Osteocyte (in vitro differentiated cells): ENCODE data around the gene TPCN2. TPM values are rescaled to one million over a fixed set of nuclear protein-coding genes. Genes with fewer than 3 reads are reported as not detected.

ENCODE experiments used
- DNase-seq: peaks from one replicate; pipeline ENCODE4 v3.0.0; 2021; ENCODE audit warnings: mixed read lengths; ENCODE audit not compliant: unreplicated experiment; ENCODE audit errors: extremely low spot score
- H3K27ac Mint-ChIP-seq: one replicate; pipeline ENCODE4 v1.8.0; 2021; ENCODE audit warnings: mild to moderate bottlenecking, mixed read lengths; ENCODE audit not compliant: unreplicated experiment
- H3K27me3 Mint-ChIP-seq: one replicate; pipeline ENCODE4 v1.8.0; 2021; ENCODE audit warnings: mixed read lengths; ENCODE audit not compliant: unreplicated experiment
- H3K36me3 Mint-ChIP-seq: one replicate; pipeline ENCODE4 v1.8.0; 2021; ENCODE audit warnings: mixed read lengths; ENCODE audit not compliant: unreplicated experiment
- H3K4me1 Mint-ChIP-seq: one replicate; pipeline ENCODE4 v1.8.0; 2021; ENCODE audit warnings: mixed read lengths; ENCODE audit not compliant: unreplicated experiment
- H3K4me3 Mint-ChIP-seq: one replicate; pipeline ENCODE4 v1.8.0; 2021; ENCODE audit warnings: mild to moderate bottlenecking, moderate library complexity, mixed read lengths; ENCODE audit not compliant: unreplicated experiment
- H3K9me3 Mint-ChIP-seq: one replicate; pipeline ENCODE4 v1.8.0; 2021; ENCODE audit warnings: mixed read lengths; ENCODE audit not compliant: unreplicated experiment
- total RNA-seq: library from RNA; stranded (reverse); gene quantifications from 2 replicates; pipeline ENCODE4 v1.2.1, GENCODE V29; 2021
- TF ChIP-seq, protein P1 (sequence below): fragments of 200-600 bp; sonication (generic); IDR thresholded peaks from 2 replicates; pipeline ENCODE4 v1.5.0; 2021; ENCODE audit warnings: antibody characterized with exemption, mild to moderate bottlenecking, moderate library complexity

TPCN2 gene
- total RNA-seq, 1 donor from 2014 or later = 22.4 TPM

DNA sequence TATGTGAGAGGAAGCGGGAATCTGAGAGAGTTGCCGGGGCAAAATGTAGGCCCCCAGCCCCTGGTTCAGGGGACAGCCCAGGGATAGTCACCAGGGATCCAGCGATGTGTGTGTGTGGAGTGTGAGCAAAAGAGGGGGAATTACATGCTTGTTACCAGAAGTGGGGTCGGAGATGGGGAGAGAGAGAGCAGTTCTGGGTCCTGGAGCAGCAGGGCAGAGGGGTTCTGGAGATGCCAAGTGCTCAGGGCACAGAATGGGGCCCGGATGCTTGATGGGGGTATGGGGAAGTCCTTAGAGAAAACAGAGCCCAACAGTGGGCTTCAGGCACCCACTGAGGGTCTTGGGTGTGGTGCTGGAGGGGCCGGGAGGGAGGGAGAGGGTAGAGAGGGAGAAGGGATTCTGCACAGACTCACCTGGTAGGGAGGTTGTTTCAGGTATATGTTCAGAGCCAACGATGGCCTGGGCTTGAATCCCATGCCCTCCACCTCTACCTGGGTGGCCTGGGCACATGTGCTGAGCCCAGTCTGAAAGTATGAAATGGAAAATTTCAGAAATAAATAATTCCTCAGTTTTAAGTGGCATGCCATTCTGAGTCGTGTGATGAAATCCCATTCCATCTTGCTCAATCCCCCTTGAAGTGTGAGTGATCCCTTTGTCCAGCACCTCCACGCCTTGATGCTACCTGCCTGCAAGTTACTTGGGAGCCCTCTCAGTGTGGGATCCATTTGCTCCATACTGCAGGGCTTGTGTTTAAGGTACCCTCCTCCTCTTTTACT, 119.4 kb downstream of the TPCN2 start:
- Mint-ChIP-seq H3K4me3 (no peak overlapping the region), H3K27ac (no peak overlapping the region), H3K36me3 (no peaks in the 10 kb centered on the region), H3K4me1 (peaks cover 19% of the 10 kb centered on the region), H3K9me3 (peaks cover 9% of the 10 kb centered on the region), H3K27me3 (no peaks in the 10 kb centered on the region)
- no peak for DNase-seq
- TF ChIP-seq, protein P1, sequence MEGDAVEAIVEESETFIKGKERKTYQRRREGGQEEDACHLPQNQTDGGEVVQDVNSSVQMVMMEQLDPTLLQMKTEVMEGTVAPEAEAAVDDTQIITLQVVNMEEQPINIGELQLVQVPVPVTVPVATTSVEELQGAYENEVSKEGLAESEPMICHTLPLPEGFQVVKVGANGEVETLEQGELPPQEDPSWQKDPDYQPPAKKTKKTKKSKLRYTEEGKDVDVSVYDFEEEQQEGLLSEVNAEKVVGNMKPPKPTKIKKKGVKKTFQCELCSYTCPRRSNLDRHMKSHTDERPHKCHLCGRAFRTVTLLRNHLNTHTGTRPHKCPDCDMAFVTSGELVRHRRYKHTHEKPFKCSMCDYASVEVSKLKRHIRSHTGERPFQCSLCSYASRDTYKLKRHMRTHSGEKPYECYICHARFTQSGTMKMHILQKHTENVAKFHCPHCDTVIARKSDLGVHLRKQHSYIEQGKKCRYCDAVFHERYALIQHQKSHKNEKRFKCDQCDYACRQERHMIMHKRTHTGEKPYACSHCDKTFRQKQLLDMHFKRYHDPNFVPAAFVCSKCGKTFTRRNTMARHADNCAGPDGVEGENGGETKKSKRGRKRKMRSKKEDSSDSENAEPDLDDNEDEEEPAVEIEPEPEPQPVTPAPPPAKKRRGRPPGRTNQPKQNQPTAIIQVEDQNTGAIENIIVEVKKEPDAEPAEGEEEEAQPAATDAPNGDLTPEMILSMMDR = no peak

DNA sequence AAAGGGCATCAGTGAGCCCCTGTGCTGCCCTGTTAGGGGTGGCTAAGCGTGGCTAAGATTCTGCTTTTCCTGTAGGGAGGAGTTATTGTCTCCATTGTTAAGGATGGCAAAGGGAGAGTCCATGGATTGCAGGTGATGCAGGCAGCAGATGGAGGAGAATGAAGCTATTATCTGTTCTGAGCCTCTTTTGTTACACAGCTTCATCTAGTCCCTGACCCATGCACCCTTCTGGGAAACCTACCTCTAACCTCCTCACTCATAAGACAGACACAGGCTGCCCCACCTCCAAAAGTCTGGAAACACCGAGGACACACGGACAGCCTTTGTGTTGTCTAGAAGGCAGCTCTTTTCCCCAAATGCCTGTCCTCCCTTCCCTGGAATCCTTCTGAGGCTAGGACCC, 120.7 kb downstream of the TPCN2 start:
- H3K9me3 Mint-ChIP-seq = no peaks in the 10 kb centered on the region
- TF ChIP-seq, protein P1 = no peak

DNA sequence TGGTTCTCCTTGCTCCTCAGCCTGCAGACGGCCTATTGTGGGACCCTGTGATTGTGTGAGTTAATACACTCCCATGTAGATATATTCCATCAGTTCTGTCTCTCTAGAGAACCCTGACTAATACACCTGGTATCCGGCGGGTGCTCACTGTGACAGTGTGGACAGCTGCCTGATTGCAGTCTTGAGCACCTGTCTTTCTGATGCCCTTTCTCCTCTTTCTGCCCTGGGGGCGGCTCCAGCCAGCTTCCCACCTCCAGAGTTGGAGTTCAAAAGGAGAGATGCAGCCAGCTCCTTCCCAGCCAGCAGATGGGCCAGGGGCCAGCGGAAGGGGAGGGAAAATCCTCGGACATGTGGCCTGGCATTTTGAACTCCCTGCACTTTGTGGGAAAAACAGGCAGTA, 122.0 kb downstream of the TPCN2 start:
- H3K36me3 Mint-ChIP-seq = no peaks in the 10 kb centered on the region
- no peaks in the 10 kb centered on the region for H3K9me3 Mint-ChIP-seq
- TF ChIP-seq, protein P1 = no peak
- DNase-seq = no peak
- H3K27me3 Mint-ChIP-seq = no peaks in the 10 kb centered on the region
- H3K27ac Mint-ChIP-seq = no peak overlapping the region
- peaks cover 23% of the 10 kb centered on the region for H3K4me1 Mint-ChIP-seq
- no peak overlapping the region for H3K4me3 Mint-ChIP-seq

More for the DNA sequence above, 120.7 kb downstream of the TPCN2 start:
- H3K36me3 Mint-ChIP-seq = no peaks in the 10 kb centered on the region
- H3K27me3 Mint-ChIP-seq = no peaks in the 10 kb centered on the region
- H3K4me1 Mint-ChIP-seq = peaks cover 26% of the 10 kb centered on the region
- H3K27ac Mint-ChIP-seq = no peak overlapping the region
- no peak overlapping the region for H3K4me3 Mint-ChIP-seq
- no peak for DNase-seq

DNA sequence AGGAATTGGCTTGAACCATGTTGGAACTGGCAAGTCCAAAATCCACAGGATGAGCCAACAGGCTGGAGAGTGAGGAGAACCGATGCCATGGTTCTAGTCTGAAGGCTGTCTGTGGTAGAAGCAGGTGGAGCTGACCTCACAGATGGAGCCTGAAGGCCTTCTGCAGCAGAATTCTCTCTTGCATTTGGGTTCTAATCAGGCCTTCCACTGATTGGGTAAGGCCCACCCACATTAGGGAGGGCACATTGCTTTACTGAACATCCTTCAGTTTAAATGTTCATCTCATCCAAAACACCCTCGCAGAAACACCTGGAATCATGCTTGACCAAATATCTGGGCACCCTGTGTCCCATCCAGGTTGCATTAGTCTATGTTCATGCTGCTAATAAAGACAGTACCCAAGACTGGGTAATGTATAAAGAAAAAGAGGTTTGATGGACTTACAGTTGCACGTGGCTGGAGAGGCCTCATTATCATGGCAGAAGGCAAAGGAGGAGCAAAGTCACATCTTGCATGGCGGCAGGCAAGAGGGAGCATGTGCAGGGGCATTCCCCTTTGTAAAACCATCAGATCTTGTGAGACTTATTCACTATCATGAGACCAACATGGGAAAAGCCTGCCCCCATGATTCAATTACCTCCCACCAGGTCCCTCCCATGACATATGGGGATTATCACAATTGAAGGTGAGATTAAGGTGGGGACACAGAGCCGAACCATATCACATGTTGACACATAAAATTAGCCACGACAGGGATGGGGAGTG, 122.9 kb downstream of the TPCN2 start:
- Mint-ChIP-seq H3K36me3 (no peaks in the 10 kb centered on the region), H3K27ac (no peak overlapping the region), H3K9me3 (no peaks in the 10 kb centered on the region), H3K4me3 (no peak overlapping the region), H3K4me1 (peaks cover 19% of the 10 kb centered on the region), H3K27me3 (no peaks in the 10 kb centered on the region)
- no peak for DNase-seq
- TF ChIP-seq, protein P1 = no peak

DNA sequence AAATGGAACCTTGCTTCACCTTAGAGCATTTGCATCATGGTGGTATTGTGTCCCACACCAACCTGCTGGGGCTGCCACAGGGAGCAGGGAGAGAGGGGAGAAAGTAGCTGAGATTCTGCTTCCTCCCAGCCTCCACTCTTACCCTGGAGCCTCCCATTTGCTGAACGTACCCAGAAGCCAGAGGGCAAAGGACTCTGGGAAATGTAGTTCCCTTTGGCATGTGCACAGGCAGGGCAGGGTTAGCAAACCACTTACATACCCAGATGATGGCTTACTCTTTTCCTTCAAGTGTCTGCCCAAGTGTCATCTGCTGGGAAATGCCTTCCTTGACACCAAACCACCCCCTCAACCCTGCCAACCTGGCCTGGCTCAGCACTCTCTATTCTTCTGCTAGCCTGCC, 123.9 kb downstream of the TPCN2 start:
- Mint-ChIP-seq H3K36me3 (no peaks in the 10 kb centered on the region), H3K4me3 (no peak overlapping the region), H3K4me1 (peaks cover 11% of the 10 kb centered on the region), H3K27ac (no peak overlapping the region), H3K9me3 (no peaks in the 10 kb centered on the region), H3K27me3 (no peaks in the 10 kb centered on the region)
- TF ChIP-seq, protein P1 = no peak
- DNase-seq = no peak
